ENCODE results near the gene SPDYE17.
"Not testable (repeated sequence)": the region's sequence is repeated elsewhere in the genome, so short reads cannot be mapped to it uniquely, and the experiment has no call there.

The SPDYE17 gene

GRCh38 chr7:76998285-76998589 is 33.9 kb downstream of the SPDYE17 start:
- no peak for DNase-seq

GRCh38 chr7:76997381-76998284 is 34.5 kb downstream of the SPDYE17 start:
- DNase-seq: no peak

- DNase-seq: not testable (repeated sequence)
These were observed 35.2 kb downstream of the SPDYE17 start for GRCh38 chr7:76996932-76997331.

GRCh38 chr7:76994286-76994685 is 37.9 kb downstream of the SPDYE17 start:
- not testable (repeated sequence) for DNase-seq

- not testable (repeated sequence) for DNase-seq
These were observed 38.3 kb downstream of the SPDYE17 start for GRCh38 chr7:76993831-76994230.

GRCh38 chr7:76992871-76993270 is 39.3 kb downstream of the SPDYE17 start:
- DNase-seq: not testable (repeated sequence)

- not testable (repeated sequence) for DNase-seq
These were observed 40.0 kb downstream of the SPDYE17 start for GRCh38 chr7:76992204-76992603.

- DNase-seq: not testable (repeated sequence)
These were observed 42.0 kb downstream of the SPDYE17 start for GRCh38 chr7:76990202-76990601.

- DNase-seq: not testable (repeated sequence)
These were observed 46.0 kb downstream of the SPDYE17 start for GRCh38 chr7:76985924-76986717.

- not testable (repeated sequence) for DNase-seq
These were observed 47.4 kb downstream of the SPDYE17 start for GRCh38 chr7:76984784-76985136.

- not testable (repeated sequence) for DNase-seq
These were observed 48.0 kb downstream of the SPDYE17 start for GRCh38 chr7:76983937-76984783.

- not testable (repeated sequence) for DNase-seq
These were observed 48.8 kb downstream of the SPDYE17 start for GRCh38 chr7:76983333-76983732.

- DNase-seq: not testable (repeated sequence)
These were observed 49.7 kb downstream of the SPDYE17 start for GRCh38 chr7:76982501-76982900.

GRCh38 chr7:76981187-76981970 is 50.8 kb downstream of the SPDYE17 start:
- DNase-seq: not testable (repeated sequence)

GRCh38 chr7:76980576-76980975 is 51.6 kb downstream of the SPDYE17 start:
- not testable (repeated sequence) for DNase-seq

- not testable (repeated sequence) for DNase-seq
These were observed 54.3 kb downstream of the SPDYE17 start for GRCh38 chr7:76977761-76978367.

- not testable (repeated sequence) for DNase-seq
These were observed 57.2 kb downstream of the SPDYE17 start for GRCh38 chr7:76974793-76975579.

- not testable (repeated sequence) for DNase-seq
These were observed 57.8 kb downstream of the SPDYE17 start for GRCh38 chr7:76974336-76974735.

GRCh38 chr7:76972391-76972790 is 59.8 kb downstream of the SPDYE17 start:
- DNase-seq: not testable (repeated sequence)
